NB4 (cell line): ENCODE results near the gene HHATL.

Source experiments
- CTCF ChIP-seq: IDR thresholded peaks from one replicate; pipeline ENCODE4 v1.5.1; 2012; ENCODE audit warnings: low read depth, low read length
- POLR2A ChIP-seq: IDR thresholded peaks from 2 replicates; pipeline ENCODE4 v1.6.1; 2011; ENCODE audit warnings: mild to moderate bottlenecking; ENCODE audit not compliant: insufficient read length; ENCODE audit errors: extremely low read depth

- no peak for TF ChIP-seq POLR2A
- no peak for TF ChIP-seq CTCF
Measured at GRCh38 chr3:42685891-42686820, 16.4 kb downstream of the HHATL start.
